GM19193 (cell line): ENCODE results near the gene LIMS2.

Experiments used
- POLR2A ChIP-seq: IDR thresholded peaks from 4 replicates; pipeline ENCODE4 v1.6.1; 2011; ENCODE audit not compliant: insufficient read depth, insufficient read length; ENCODE audit errors: extremely low read depth

LIMS2 gene

GRCh38 chr2:127612111-127612822 lies 63.1 kb downstream of the LIMS2 start:
- TF ChIP-seq POLR2A = no peak

- no peak for TF ChIP-seq POLR2A
Measured at GRCh38 chr2:127611076-127611925, 64.0 kb downstream of the LIMS2 start.

- TF ChIP-seq POLR2A = no peak
Measured at GRCh38 chr2:127610561-127610960, 64.8 kb downstream of the LIMS2 start.

- no peak for TF ChIP-seq POLR2A
Measured at GRCh38 chr2:127609818-127610217, 65.5 kb downstream of the LIMS2 start.

GRCh38 chr2:127609031-127609751 lies 66.1 kb downstream of the LIMS2 start:
- TF ChIP-seq POLR2A = no peak

GRCh38 chr2:127608061-127609030 lies 67.0 kb downstream of the LIMS2 start:
- no peak for TF ChIP-seq POLR2A

GRCh38 chr2:127607399-127607908 lies 67.9 kb downstream of the LIMS2 start:
- no peak for TF ChIP-seq POLR2A

- TF ChIP-seq POLR2A = no peak
Measured at GRCh38 chr2:127606625-127607398, 68.5 kb downstream of the LIMS2 start.

GRCh38 chr2:127605691-127606263 lies 69.6 kb downstream of the LIMS2 start:
- no peak for TF ChIP-seq POLR2A

- TF ChIP-seq POLR2A = no peak
Measured at GRCh38 chr2:127604986-127605385, 70.3 kb downstream of the LIMS2 start.

GRCh38 chr2:127599211-127599610 lies 76.1 kb downstream of the LIMS2 start:
- no peak for TF ChIP-seq POLR2A

- no peak for TF ChIP-seq POLR2A
Measured at GRCh38 chr2:127598711-127599110, 76.6 kb downstream of the LIMS2 start.

GRCh38 chr2:127597984-127598380 lies 77.3 kb downstream of the LIMS2 start:
- TF ChIP-seq POLR2A = no peak
